GM19324 (cell line): ENCODE measurements around the gene RAB3C.

Experiments used
- ATAC-seq: cut with Tn5 transposase; IDR thresholded peaks from one replicate; pipeline ENCODE4 v1.9.1; 2021; ENCODE audit warnings: mild to moderate bottlenecking, moderate library complexity; ENCODE audit not compliant: unreplicated experiment, low FRiP score

The RAB3C gene

DNA sequence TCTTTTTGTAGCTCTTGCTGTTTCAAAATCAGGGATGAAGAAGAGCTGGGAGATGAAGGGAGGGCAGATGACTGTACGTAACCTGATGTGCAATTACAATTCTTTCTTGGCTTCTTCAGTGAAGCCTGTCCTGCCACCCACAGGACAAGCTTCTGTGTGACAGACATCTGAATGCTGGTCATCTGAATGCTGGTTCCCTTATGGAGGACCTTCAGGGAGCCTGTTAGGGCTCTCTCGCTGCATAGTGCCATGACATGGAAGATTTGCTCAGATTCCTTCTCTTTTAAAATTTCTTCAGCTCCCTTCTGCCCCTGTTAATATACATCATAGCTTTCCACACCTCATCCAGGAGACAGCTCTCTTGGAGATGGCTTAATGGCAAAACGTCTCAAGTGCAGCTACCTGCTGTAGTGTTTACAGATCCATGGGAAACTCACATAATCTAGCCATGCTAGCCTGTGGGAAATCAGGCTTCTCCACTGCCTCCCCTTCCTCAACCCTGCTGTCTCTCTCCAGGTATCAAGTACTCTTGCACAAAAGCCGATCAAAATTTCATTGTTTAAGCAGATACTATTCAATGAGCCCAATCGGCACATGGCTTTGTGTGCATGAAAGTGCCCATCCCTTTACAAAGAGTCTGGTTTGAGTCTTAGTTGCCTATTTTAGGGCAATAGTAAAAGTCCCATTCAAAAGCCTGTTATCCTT is 134.6 kb downstream of the RAB3C start:
- ATAC-seq: no peak

- ATAC-seq: no peak
Measured at GRCh38 chr5:58718269-58718978, 135.5 kb downstream of the RAB3C start.

GRCh38 chr5:58722160-58722559 is 139.3 kb downstream of the RAB3C start:
- ATAC-seq: no peak

DNA sequence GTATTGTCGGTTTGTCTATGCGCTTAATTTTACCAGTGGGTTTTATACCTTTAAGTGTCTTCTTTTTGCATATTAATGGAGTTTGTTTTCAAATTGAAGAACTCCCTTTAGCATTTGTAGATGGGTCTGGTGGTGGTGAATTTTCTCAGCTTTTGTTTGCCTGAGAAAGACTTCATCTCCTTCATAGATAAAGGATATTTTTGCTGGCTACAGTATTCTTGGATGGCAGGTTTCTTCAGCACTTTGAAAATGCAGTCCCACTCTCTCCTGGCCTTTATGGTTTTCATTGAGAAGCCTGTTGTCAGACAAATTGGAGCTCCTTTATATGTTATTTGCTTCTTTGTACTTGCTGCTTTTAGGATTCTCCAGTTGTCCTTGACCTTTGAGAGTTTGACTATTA is 142.1 kb downstream of the RAB3C start:
- no peak for ATAC-seq

GRCh38 chr5:58731641-58732040 is 148.8 kb downstream of the RAB3C start:
- no peak for ATAC-seq

GRCh38 chr5:58735637-58736036 is 152.8 kb downstream of the RAB3C start:
- no peak for ATAC-seq

DNA sequence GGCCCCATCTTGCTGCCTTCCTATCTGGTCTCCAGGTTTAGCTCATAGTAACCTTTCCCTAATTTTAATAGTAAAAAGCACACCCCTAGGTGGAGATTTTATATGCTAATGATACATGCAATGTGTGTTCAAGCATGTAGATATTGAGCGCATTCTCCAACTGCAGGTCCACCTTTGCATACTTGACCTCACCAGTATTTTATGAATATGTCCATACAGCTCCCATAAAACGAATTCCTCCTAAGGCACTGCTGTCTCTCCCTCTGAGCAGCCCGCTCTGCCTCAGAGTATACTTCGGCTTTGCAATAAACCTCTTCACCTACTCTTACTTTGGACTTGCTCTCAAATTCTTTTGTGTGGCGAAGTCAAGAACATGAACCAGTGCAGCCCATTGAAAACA is 153.3 kb downstream of the RAB3C start:
- ATAC-seq: no peak

- no peak for ATAC-seq
Measured at GRCh38 chr5:58737671-58738070, 154.8 kb downstream of the RAB3C start.

GRCh38 chr5:58738336-58738735 is 155.5 kb downstream of the RAB3C start:
- no peak for ATAC-seq

GRCh38 chr5:58739051-58739450 is 156.2 kb downstream of the RAB3C start:
- ATAC-seq: no peak

DNA sequence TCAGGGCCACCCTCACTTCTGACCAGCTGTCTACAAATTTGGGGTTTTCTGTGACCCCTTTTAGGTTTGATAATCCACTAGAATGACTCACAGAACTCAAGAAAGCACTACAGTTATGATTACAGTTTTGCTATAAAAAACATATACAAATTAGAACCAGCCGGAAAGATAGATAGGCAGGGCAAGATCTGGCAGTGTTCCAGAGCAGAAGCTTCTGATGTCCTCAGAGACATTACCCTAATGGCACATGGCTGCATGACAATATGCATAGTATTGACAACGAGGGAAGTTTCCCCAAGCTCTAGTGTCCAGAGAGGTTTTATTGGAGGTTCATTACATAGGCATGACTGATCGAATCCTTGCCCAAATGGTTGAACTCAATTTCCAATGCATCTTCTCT is 158.1 kb downstream of the RAB3C start:
- ATAC-seq: no peak

GRCh38 chr5:58745350-58745749 is 162.5 kb downstream of the RAB3C start:
- no peak for ATAC-seq

DNA sequence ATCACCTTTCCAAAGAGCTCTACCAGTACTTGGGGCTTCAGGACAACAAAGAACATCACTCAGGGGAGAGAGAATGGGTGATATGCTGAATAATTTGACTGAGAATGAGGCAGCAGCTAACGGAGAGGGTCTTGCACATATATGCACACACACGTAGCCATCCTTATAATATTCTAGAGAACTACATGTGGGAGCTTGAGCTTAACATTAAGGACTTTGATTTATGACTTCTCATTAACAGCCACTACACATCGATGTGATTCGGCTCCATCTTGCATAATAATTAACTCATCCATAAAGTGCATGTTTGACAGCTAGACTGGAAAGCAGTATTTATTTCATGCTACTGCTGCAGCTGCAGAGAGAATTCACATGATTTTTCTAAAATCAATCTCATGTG is 163.4 kb downstream of the RAB3C start:
- no peak for ATAC-seq

DNA sequence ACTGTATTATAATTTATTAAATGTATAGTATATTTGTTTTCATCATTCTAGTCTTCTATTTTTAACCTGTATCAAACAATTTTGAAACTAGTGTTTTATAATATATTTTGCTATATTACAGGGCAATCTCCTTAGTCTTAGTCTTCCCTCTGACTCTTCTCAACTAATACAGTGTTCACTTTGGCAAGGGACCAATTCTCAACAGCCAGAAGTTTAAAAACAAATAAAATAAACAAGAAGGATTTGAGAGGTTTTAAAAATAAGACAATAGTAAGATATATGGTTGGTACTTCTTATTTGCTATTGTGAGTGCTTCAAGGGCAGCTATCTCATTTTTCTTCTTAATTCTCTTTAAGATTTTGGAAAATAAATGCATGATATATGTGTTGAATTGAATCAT is 167.2 kb downstream of the RAB3C start:
- ATAC-seq: no peak

DNA sequence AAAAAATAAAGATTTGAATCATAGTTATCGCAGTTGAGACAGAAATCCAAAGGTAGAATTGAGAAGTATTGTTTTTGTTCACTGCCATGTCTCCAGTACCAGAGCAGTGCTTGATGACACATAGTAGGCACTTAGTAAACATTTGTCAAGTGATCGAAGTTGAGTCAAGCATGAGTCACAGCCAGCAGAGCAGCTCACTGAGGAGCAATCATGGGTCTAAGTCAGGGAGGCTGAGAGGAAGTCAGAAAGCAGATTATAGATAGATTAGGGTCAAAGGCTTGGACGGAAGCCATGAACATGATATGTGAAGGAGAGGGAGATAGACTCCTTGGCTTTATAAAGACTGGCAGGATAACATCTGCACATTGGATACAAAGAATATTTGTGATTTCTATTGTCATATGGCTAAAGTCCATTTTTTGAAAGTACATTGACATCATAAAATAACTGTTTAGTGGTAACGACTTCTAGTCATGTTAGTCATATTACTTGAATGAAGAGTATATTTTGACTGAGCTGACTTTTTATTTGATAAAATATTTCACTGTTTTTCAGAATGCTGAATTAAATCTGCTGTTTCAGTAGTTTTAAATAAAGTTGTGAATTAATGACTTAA is 168.5 kb downstream of the RAB3C start:
- ATAC-seq: no peak

- ATAC-seq: no peak
Measured at GRCh38 chr5:58752104-58752503, 169.2 kb downstream of the RAB3C start.

- no peak for ATAC-seq
Measured at GRCh38 chr5:58753446-58753845, 170.6 kb downstream of the RAB3C start.

- ATAC-seq: no peak
Measured at GRCh38 chr5:58754250-58754649, 171.4 kb downstream of the RAB3C start.

DNA sequence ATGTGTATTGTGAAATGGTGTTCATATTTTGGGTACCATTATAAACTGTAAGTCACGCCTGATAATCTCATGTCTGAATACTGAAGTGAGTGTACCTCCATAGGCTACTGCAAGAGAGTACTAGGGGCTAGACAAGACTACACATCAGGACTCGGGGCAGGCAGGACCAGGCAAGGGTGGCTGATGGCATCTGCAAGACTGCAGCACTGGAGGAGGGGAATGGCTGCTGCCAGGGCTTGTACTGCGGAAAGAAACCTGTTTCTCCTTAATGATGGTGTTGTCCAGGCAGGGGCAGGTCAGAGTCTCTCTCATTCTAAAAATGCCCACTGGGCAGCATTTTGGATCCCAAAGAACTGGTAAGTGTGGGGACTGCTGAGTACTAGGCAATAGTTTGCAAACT is 172.5 kb downstream of the RAB3C start:
- no peak for ATAC-seq

DNA sequence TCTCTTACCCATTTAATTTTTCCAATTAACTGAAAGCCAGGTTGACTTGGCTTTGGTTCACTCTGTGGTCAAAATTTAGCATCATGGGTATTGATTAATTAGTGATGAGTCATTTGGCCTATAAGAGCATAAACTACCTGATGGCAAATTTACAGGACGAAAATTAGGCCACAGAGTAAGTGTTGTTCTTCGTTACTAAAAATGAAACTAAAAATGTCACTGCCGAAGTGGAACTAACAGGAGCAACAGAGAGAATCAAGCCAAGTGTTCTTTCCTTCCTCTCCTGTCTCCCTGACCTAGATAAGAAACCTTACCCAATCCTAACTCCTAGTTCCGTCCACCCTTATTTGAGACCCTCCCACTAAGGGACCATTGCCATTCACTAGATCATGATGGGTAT is 176.9 kb downstream of the RAB3C start:
- peak; percentile 77 for ATAC-seq

GRCh38 chr5:58760222-58760621 is 177.3 kb downstream of the RAB3C start:
- no peak for ATAC-seq

- no peak for ATAC-seq
Measured at GRCh38 chr5:58761407-58761806, 178.5 kb downstream of the RAB3C start.
